Suprapubic skin (tissue), 4 donors: ENCODE results near the gene NFATC3.

Experiments
- EP300 ChIP-seq: sonication (generic); formaldehyde crosslinking; IDR thresholded peaks from one replicate; pipeline ENCODE4 v1.6.1; 2017; ENCODE audit warnings: antibody characterized with exemption
- POLR2A ChIP-seq, 2 donors: fragments of 450-650 bp; IDR thresholded peaks; one replicate each; pipeline ENCODE4 v1.6.1; 2017; ENCODE audit warnings: antibody characterized with exemption in 2 of 2, mild to moderate bottlenecking in 2 of 2, moderate library complexity in 2 of 2
- POLR2AphosphoS5 ChIP-seq, 3 donors: sonication (generic); formaldehyde crosslinking; IDR thresholded peaks; one replicate each; pipeline ENCODE4 v1.6.1; 2017; ENCODE audit warnings: antibody characterized with exemption in 3 of 3
- TF ChIP-seq, protein P1 (sequence below), 2 donors: fragments of 200-600 bp in 1 of 2; fragments of 450-650 bp in 1 of 2; sonication (generic) in 1 of 2; IDR thresholded peaks; one replicate each; pipeline ENCODE4 v1.5.1; 2016 to 2019; ENCODE audit warnings: antibody characterized with exemption in 2 of 2, mild to moderate bottlenecking in 1 of 2, moderate library complexity in 1 of 2

DNA sequence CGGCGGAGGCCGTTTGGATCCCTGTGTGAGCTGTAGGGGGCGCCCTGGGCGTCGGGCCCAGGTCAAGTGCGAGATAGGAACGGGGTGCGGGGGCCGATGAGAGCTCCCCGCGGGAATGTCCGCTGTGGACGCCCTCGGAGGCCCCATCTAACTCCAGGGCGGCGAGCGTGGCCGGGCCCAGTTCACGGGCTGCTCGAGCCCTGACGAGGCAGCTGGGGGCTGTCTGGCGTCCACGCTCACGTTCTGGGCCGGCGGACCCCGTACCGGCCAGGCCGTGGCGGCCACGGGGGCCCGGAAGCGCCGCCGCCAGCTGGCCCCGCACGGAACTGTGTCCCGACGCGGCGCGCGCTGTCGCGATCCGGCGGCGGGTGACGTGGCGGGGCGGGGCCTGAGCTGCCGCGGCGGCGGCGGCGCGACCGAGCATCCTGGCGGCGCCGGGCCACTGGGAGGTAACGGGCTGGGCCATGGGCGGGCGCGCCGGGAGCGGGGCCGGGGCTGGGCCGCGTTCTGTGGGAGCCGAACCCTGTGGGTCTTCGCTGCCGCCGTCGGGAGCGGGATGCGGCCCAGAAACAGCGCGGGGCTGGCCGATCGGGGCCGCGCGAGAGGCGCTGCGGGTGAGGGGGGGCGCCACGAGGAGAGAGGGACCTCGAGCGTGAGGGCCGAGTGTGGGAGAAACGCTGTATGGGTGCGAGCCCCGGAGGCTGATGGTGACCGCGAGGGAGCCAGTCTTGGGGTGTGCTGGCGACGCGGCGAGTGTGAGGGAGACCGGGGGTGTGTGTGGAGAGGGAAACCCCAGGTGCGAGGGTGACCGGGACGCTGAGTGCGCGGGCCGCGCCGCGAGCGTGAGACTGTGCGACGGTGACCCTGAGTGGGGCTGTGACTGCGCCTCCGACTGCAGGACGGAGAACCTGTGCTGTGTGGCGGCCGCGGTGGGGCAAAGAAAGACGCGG lies 179.2 kb downstream of the NFATC3 start, which contains the start of gene SLC7A6:
- TF ChIP-seq, protein P1, sequence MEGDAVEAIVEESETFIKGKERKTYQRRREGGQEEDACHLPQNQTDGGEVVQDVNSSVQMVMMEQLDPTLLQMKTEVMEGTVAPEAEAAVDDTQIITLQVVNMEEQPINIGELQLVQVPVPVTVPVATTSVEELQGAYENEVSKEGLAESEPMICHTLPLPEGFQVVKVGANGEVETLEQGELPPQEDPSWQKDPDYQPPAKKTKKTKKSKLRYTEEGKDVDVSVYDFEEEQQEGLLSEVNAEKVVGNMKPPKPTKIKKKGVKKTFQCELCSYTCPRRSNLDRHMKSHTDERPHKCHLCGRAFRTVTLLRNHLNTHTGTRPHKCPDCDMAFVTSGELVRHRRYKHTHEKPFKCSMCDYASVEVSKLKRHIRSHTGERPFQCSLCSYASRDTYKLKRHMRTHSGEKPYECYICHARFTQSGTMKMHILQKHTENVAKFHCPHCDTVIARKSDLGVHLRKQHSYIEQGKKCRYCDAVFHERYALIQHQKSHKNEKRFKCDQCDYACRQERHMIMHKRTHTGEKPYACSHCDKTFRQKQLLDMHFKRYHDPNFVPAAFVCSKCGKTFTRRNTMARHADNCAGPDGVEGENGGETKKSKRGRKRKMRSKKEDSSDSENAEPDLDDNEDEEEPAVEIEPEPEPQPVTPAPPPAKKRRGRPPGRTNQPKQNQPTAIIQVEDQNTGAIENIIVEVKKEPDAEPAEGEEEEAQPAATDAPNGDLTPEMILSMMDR (IDR thresholded peaks at IDR 0.05), result peak; percentile 20 to 76
- TF ChIP-seq POLR2AphosphoS5 (IDR thresholded peaks at IDR 0.05) (peak in 2 of 3 donors; percentile 14 to 30), POLR2A (IDR thresholded peaks at IDR 0.05) (peak in 1 of 2 donors; percentile 76), EP300 (no peak)
